ENCODE measurements around the gene BRINP2.

BRINP2 gene, protein sequence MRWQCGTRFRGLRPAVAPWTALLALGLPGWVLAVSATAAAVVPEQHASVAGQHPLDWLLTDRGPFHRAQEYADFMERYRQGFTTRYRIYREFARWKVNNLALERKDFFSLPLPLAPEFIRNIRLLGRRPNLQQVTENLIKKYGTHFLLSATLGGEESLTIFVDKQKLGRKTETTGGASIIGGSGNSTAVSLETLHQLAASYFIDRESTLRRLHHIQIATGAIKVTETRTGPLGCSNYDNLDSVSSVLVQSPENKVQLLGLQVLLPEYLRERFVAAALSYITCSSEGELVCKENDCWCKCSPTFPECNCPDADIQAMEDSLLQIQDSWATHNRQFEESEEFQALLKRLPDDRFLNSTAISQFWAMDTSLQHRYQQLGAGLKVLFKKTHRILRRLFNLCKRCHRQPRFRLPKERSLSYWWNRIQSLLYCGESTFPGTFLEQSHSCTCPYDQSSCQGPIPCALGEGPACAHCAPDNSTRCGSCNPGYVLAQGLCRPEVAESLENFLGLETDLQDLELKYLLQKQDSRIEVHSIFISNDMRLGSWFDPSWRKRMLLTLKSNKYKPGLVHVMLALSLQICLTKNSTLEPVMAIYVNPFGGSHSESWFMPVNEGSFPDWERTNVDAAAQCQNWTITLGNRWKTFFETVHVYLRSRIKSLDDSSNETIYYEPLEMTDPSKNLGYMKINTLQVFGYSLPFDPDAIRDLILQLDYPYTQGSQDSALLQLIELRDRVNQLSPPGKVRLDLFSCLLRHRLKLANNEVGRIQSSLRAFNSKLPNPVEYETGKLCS

DNA sequence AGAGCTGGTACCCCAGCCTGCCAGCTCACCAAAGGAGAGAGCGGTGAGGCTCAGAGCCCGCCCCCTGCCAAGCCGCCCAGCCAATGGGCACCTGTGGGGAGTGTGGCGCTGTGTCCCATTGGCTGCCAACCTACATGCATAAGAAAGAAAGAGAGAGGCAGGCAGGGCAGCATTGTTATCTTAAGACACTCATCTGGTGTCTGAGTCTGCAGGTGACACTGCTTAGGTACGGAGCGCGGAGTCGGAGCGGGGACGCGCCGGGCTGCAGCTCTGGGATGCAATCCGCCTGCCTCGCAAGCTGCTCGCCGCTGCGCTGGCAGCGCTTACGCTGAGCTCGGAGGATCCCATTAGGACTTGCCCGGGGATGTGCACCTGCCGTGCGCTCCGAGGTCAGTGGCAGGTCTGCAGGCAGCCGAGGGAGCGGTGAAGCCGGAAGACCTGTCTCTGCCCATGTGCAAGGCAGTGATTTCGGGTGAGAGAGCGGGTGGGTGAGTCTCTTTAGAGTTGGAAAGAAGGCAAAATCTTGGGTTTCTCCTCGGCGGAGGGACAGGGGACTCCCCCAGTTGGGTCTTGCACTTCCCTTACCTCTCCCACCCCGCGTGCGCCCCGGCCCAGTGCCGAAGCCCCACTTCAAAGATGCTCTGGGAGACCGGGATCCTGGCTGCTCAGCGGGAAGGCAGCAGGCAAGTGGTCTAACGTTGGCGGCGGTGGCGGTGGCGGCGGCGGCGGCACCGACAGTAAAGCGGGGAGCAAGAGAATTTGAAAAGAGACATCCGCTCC is at the start of gene BRINP2:
BRINP2 (plus strand) TSS at position 203 of the 780 bp plus-strand sequence. CDS start 58,919 bp downstream, outside the sequence.
- TF ChIP-seq, protein P1, sequence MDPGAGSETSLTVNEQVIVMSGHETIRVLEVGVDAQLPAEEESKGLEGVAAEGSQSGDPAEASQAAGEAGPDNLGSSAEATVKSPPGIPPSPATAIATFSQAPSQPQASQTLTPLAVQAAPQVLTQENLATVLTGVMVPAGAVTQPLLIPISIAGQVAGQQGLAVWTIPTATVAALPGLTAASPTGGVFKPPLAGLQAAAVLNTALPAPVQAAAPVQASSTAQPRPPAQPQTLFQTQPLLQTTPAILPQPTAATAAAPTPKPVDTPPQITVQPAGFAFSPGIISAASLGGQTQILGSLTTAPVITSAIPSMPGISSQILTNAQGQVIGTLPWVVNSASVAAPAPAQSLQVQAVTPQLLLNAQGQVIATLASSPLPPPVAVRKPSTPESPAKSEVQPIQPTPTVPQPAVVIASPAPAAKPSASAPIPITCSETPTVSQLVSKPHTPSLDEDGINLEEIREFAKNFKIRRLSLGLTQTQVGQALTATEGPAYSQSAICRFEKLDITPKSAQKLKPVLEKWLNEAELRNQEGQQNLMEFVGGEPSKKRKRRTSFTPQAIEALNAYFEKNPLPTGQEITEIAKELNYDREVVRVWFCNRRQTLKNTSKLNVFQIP (CRISPR knock-in tag; IDR thresholded peaks at IDR 0.05; ENCODE audit: borderline replicate concordance, low read depth) = no peak
- no peak for TF ChIP-seq CSDC2 (CRISPR knock-in tag; IDR thresholded peaks at IDR 0.05)
- TF ChIP-seq ARNTL (CRISPR knock-in tag; IDR thresholded peaks at IDR 0.05; ENCODE audit: borderline replicate concordance, low read depth) = no peak
- TF ChIP-seq RARB (CRISPR knock-in tag; IDR thresholded peaks at IDR 0.05) = no peak
- TF ChIP-seq OSR1 (CRISPR knock-in tag; IDR thresholded peaks at IDR 0.05) = no peak
- no peak for TF ChIP-seq TCF4 (CRISPR knock-in tag; IDR thresholded peaks at IDR 0.05; ENCODE audit: borderline replicate concordance)
- TF ChIP-seq, protein P2, sequence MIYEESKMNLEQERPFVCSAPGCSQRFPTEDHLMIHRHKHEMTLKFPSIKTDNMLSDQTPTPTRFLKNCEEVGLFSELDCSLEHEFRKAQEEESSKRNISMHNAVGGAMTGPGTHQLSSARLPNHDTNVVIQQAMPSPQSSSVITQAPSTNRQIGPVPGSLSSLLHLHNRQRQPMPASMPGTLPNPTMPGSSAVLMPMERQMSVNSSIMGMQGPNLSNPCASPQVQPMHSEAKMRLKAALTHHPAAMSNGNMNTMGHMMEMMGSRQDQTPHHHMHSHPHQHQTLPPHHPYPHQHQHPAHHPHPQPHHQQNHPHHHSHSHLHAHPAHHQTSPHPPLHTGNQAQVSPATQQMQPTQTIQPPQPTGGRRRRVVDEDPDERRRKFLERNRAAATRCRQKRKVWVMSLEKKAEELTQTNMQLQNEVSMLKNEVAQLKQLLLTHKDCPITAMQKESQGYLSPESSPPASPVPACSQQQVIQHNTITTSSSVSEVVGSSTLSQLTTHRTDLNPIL (CRISPR knock-in tag; IDR thresholded peaks at IDR 0.05; ENCODE audit: low read depth) = no peak
- TF ChIP-seq, protein P3, sequence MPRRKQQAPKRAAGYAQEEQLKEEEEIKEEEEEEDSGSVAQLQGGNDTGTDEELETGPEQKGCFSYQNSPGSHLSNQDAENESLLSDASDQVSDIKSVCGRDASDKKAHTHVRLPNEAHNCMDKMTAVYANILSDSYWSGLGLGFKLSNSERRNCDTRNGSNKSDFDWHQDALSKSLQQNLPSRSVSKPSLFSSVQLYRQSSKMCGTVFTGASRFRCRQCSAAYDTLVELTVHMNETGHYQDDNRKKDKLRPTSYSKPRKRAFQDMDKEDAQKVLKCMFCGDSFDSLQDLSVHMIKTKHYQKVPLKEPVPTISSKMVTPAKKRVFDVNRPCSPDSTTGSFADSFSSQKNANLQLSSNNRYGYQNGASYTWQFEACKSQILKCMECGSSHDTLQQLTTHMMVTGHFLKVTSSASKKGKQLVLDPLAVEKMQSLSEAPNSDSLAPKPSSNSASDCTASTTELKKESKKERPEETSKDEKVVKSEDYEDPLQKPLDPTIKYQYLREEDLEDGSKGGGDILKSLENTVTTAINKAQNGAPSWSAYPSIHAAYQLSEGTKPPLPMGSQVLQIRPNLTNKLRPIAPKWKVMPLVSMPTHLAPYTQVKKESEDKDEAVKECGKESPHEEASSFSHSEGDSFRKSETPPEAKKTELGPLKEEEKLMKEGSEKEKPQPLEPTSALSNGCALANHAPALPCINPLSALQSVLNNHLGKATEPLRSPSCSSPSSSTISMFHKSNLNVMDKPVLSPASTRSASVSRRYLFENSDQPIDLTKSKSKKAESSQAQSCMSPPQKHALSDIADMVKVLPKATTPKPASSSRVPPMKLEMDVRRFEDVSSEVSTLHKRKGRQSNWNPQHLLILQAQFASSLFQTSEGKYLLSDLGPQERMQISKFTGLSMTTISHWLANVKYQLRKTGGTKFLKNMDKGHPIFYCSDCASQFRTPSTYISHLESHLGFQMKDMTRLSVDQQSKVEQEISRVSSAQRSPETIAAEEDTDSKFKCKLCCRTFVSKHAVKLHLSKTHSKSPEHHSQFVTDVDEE (CRISPR knock-in tag; IDR thresholded peaks at IDR 0.05) = no peak
- no peak for TF ChIP-seq SNAI2 (CRISPR knock-in tag; IDR thresholded peaks at IDR 0.05)
- no peak for TF ChIP-seq GLIS3 (CRISPR knock-in tag; IDR thresholded peaks at IDR 0.05)
- no peak for TF ChIP-seq PPARA (CRISPR knock-in tag; IDR thresholded peaks at IDR 0.05; ENCODE audit: borderline replicate concordance)
- TF ChIP-seq ZNF8 (CRISPR knock-in tag; IDR thresholded peaks at IDR 0.05) = no peak
- TF ChIP-seq, protein P4, sequence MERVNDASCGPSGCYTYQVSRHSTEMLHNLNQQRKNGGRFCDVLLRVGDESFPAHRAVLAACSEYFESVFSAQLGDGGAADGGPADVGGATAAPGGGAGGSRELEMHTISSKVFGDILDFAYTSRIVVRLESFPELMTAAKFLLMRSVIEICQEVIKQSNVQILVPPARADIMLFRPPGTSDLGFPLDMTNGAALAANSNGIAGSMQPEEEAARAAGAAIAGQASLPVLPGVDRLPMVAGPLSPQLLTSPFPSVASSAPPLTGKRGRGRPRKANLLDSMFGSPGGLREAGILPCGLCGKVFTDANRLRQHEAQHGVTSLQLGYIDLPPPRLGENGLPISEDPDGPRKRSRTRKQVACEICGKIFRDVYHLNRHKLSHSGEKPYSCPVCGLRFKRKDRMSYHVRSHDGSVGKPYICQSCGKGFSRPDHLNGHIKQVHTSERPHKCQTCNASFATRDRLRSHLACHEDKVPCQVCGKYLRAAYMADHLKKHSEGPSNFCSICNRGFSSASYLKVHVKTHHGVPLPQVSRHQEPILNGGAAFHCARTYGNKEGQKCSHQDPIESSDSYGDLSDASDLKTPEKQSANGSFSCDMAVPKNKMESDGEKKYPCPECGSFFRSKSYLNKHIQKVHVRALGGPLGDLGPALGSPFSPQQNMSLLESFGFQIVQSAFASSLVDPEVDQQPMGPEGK (CRISPR knock-in tag; IDR thresholded peaks at IDR 0.05; ENCODE audit: borderline replicate concordance) = no peak
- ATAC-seq = peak; percentile 99

DNA sequence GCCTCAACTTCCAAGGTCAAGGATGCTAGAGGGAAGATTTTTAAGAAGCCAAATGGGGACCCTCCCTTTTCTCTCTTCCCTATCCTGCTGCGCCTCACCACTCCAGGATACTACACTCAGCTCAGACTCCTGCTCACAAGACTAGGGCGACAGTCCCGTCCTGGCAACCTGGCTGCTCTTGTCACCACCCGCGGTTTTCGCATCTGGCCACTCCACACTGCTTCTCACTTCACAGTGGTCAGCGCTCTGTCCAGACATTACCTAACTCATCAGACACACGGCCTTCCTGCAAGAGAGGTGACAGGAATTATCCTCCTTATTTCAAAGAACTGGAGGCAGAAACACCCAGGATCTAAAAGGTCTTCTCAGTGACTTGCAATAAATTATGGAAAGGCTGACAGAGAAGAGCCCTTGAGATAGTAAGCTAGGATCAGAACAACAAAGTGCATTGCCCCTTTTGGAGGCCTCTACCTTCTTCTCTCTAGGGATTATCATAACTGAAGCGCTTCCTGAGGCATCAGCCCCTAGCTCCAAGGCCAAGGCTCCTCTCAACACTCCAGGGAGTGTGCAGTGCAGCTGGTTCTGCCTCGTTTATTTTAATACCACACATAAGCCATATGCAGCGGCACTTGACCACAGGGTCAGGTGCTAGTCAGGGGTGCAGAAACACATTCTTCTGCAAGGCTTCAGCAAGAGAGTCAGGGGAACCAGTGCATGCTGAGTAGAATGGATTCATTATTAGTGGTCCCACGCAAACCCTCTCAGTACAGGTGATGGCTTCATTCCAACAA is 48.1 kb upstream of the BRINP2 start:
- ATAC-seq = no peak
- no peak for TF ChIP-seq GLIS3 (CRISPR knock-in tag; IDR thresholded peaks at IDR 0.05)
- no peak for TF ChIP-seq ZC3H10 (CRISPR knock-in tag; IDR thresholded peaks at IDR 0.05)
- TF ChIP-seq, protein P1 (CRISPR knock-in tag; IDR thresholded peaks at IDR 0.05; ENCODE audit: borderline replicate concordance, low read depth) = no peak
- no peak for TF ChIP-seq ESRRG (CRISPR knock-in tag; IDR thresholded peaks at IDR 0.05)
- no peak for TF ChIP-seq BACH2 (CRISPR knock-in tag; IDR thresholded peaks at IDR 0.05; ENCODE audit: borderline replicate concordance)
- no peak for TF ChIP-seq TOX (CRISPR knock-in tag; IDR thresholded peaks at IDR 0.05; ENCODE audit: borderline replicate concordance)
- no peak for TF ChIP-seq RARB (CRISPR knock-in tag; IDR thresholded peaks at IDR 0.05)
- no peak for TF ChIP-seq ZNF8 (CRISPR knock-in tag; IDR thresholded peaks at IDR 0.05)
- TF ChIP-seq ZFP30 (CRISPR knock-in tag; IDR thresholded peaks at IDR 0.05) = no peak
- TF ChIP-seq PPARA (CRISPR knock-in tag; IDR thresholded peaks at IDR 0.05; ENCODE audit: borderline replicate concordance) = no peak
- no peak for TF ChIP-seq TCF4 (CRISPR knock-in tag; IDR thresholded peaks at IDR 0.05; ENCODE audit: borderline replicate concordance)
- no peak for TF ChIP-seq CSDC2 (CRISPR knock-in tag; IDR thresholded peaks at IDR 0.05)
- TF ChIP-seq, protein P5, sequence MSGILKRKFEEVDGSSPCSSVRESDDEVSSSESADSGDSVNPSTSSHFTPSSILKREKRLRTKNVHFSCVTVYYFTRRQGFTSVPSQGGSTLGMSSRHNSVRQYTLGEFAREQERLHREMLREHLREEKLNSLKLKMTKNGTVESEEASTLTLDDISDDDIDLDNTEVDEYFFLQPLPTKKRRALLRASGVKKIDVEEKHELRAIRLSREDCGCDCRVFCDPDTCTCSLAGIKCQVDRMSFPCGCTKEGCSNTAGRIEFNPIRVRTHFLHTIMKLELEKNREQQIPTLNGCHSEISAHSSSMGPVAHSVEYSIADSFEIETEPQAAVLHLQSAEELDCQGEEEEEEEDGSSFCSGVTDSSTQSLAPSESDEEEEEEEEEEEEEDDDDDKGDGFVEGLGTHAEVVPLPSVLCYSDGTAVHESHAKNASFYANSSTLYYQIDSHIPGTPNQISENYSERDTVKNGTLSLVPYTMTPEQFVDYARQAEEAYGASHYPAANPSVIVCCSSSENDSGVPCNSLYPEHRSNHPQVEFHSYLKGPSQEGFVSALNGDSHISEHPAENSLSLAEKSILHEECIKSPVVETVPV (CRISPR knock-in tag; IDR thresholded peaks at IDR 0.05) = no peak
- no peak for TF ChIP-seq OSR1 (CRISPR knock-in tag; IDR thresholded peaks at IDR 0.05)
- TF ChIP-seq, protein P3 (CRISPR knock-in tag; IDR thresholded peaks at IDR 0.05) = no peak
- TF ChIP-seq ARNTL (CRISPR knock-in tag; IDR thresholded peaks at IDR 0.05; ENCODE audit: borderline replicate concordance, low read depth) = no peak
